Panc1 (cell line): Measurements from ENCODE around the gene DLG4. TPM values are rescaled to one million over a fixed set of nuclear protein-coding genes. Genes with fewer than 3 reads are reported as not detected.

Source experiments
- ATAC-seq: fragments of 200-7000 bp; cut with Tn5 transposase; 2 replicates; pipeline ENCODE4 v1.9.1; 2020; ENCODE audit warnings: mild to moderate bottlenecking, moderate library complexity
- BruUV-seq: library from RNA; stranded (reverse); fragments of 400-500 nt; replicated peaks from 2 replicates; lab custom pipeline; 2021; lab: Mats Ljungman, UMichigan
- CTCF ChIA-PET: fragments of 300-600 bp; sonication (Branson Sonifier 250); formaldehyde crosslinking; loops from one replicate; lab custom pipeline; 2022; ENCODE audit warnings: antibody characterized with exemption; lab: Charles Lee
- POLR2A ChIA-PET: fragments of 300-600 bp; sonication (Branson Sonifier 250); formaldehyde crosslinking; loops from one replicate; lab custom pipeline; 2022; ENCODE audit warnings: antibody characterized with exemption; lab: Charles Lee
- DNase-seq: peaks from one replicate; pipeline ENCODE4 v3.0.0-alpha.2; 2010; ENCODE audit warnings: low read depth, low spot score
- H3K27ac ChIP-seq: 2 replicates; pipeline ENCODE4 v1.5.1; 2011; ENCODE audit warnings: mild to moderate bottlenecking, low read length, inconsistent platforms
- H3K27me3 ChIP-seq: fragments of 200-500 bp; sonication (Bioruptor generic); 2 replicates; pipeline ENCODE4 v1.6.0; 2014; ENCODE audit warnings: low read length, inconsistent platforms; ENCODE audit not compliant: control insufficient read depth, insufficient read depth
- H3K36me3 ChIP-seq: fragments of 200-500 bp; sonication (Bioruptor generic); 2 replicates; pipeline ENCODE4 v1.5.1; 2014; ENCODE audit warnings: inconsistent platforms, mild to moderate bottlenecking, low read length, moderate library complexity; ENCODE audit not compliant: control insufficient read depth, insufficient read depth
- H3K4me1 ChIP-seq: 2 replicates; pipeline ENCODE4 v1.5.1; 2011; ENCODE audit warnings: inconsistent platforms, mild to moderate bottlenecking, low read length, moderate library complexity; ENCODE audit not compliant: control insufficient read depth, insufficient read depth
- H3K4me3 ChIP-seq, 2 experiments: 2 replicates each; pipeline ENCODE4 v1.5.1; 2011 to 2012; ENCODE audit warnings: low read depth in 2 of 2, low read length in 2 of 2, mild to moderate bottlenecking in 2 of 2, inconsistent platforms in 1 of 2, moderate library complexity in 1 of 2
- H3K9me3 ChIP-seq: fragments of 200-500 bp; sonication (Bioruptor generic); 2 replicates; pipeline ENCODE4 v1.5.1; 2014; ENCODE audit warnings: low read depth, mild to moderate bottlenecking, inconsistent platforms, low read length, moderate library complexity; ENCODE audit not compliant: control insufficient read depth, insufficient read depth
- CTCF ChIP-seq: fragments of 450-650 bp; IDR thresholded peaks from 2 replicates; pipeline ENCODE4 v1.5.1; 2017; ENCODE audit warnings: mild to moderate bottlenecking
- POLR2AphosphoS5 ChIP-seq: IDR thresholded peaks from 2 replicates; pipeline ENCODE4 v1.6.1; 2012; ENCODE audit warnings: mild to moderate bottlenecking, low read depth, low read length, moderate library complexity
- REST ChIP-seq, 2 experiments: IDR thresholded peaks; 2 replicates each; pipeline ENCODE4 v1.6.1; 2011 to 2012; ENCODE audit warnings: low read depth in 2 of 2, control low read depth in 1 of 2, low read length in 1 of 2, mild to moderate bottlenecking in 1 of 2, moderate library complexity in 1 of 2; ENCODE audit not compliant: insufficient read depth in 1 of 2
- SIN3A ChIP-seq: IDR thresholded peaks from 2 replicates; pipeline ENCODE4 v1.6.1; 2012; ENCODE audit warnings: low read depth, mild to moderate bottlenecking, low read length, moderate library complexity, borderline replicate concordance; ENCODE audit not compliant: insufficient read depth
- TCF7L2 ChIP-seq: IDR thresholded peaks from 2 replicates; pipeline ENCODE4 v1.6.1; 2011; ENCODE audit warnings: mild to moderate bottlenecking, low read depth, low read length, inconsistent platforms
- in situ Hi-C: cut with HindIII; loops from 2 replicates; pipeline ENCODE4 v1.10.0; 2016; ENCODE audit warnings: low sequenced_read_pairs, low pct_unique_long_range_greater_than_20kb
- intact Hi-C: fragments of 100-400 bp; cut with micrococcal nuclease; formaldehyde crosslinking; loops from one replicate; pipeline ENCODE4 v1.10.0; 2022; ENCODE audit not compliant: unreplicated experiment
- total RNA-seq: library from RNA; stranded (reverse); gene quantifications from one replicate; pipeline ENCODE4 v1.2.1, GENCODE V29; 2021; ENCODE audit not compliant: unreplicated experiment

DLG4 gene
- total RNA-seq, 1 experiment from 2014 or later, result 32.4 TPM

- Histone ChIP-seq H3K36me3 (peaks cover 5% of the 10 kb centered on the region; the same call in 1 of the 2 replicates), H3K9me3 (no peaks in the 10 kb centered on the region), H3K27me3 (no peaks in the 10 kb centered on the region), H3K4me1 (peaks cover 29% of the 10 kb centered on the region), H3K4me3 (peak overlapping the region; percentile 53 to 70), H3K27ac (peak overlapping the region; percentile 73)
- CTCF ChIA-PET, result interaction anchor here (0.5 to 0.6 kb wide), 3 partner anchors 38 to 169 kb away, joined by 3 to 12 read pairs (median 10); no protein-coding TSS in a partner anchor
- intact Hi-C loops, result no loop called here
- TF ChIP-seq TCF7L2 (no peak), SIN3A (no peak), CTCF (no peak), REST (IDR thresholded peaks at IDR 0.05; ENCODE audit: insufficient read depth in 1 of 2, low read depth in 2 of 2, low read length in 1 of 2) (no peak), POLR2AphosphoS5 (no peak)
- ATAC-seq (no peak), DNase-seq (no peak)
- in situ Hi-C loops, result no loop called here
- POLR2A ChIA-PET, result interaction anchor here (0.6 kb wide), 1 partner anchor 89 kb away, joined by 25 read pairs; no protein-coding TSS in a partner anchor
- BruUV-seq, result no TSS peak
Measured at GRCh38 chr17:7215652-7216180, 3.9 kb downstream of the DLG4 start.

- BruUV-seq, result no TSS peak
- Histone ChIP-seq H3K36me3 (no peaks in the 10 kb centered on the region; the same call in 1 of the 2 replicates), H3K4me1 (peaks cover 29% of the 10 kb centered on the region), H3K27ac (peak overlapping the region; percentile 71), H3K9me3 (no peaks in the 10 kb centered on the region), H3K27me3 (no peaks in the 10 kb centered on the region), H3K4me3 (peak overlapping the region; percentile 47 to 70)
- DNase-seq, result no peak
- POLR2A ChIA-PET, result no interaction called here
- peak; percentile 11; the same call in 1 of the 2 replicates for ATAC-seq
- TF ChIP-seq POLR2AphosphoS5, result no peak
- peak; percentile 16 for TF ChIP-seq CTCF
- no peak for TF ChIP-seq SIN3A
- no peak for TF ChIP-seq REST (IDR thresholded peaks at IDR 0.05; ENCODE audit: insufficient read depth in 1 of 2, low read depth in 2 of 2, low read length in 1 of 2)
- no peak for TF ChIP-seq TCF7L2
- intact Hi-C loops (no loop called here), in situ Hi-C loops (no loop called here)
- CTCF ChIA-PET, result interaction anchor here (0.5 kb wide), 1 partner anchor 38 kb away, joined by 3 read pairs; no protein-coding TSS in a partner anchor
Measured at GRCh38 chr17:7215136-7215638, 4.4 kb downstream of the DLG4 start.
